ENCODE results near the gene NCKAP5.

NCKAP5 gene

DNA sequence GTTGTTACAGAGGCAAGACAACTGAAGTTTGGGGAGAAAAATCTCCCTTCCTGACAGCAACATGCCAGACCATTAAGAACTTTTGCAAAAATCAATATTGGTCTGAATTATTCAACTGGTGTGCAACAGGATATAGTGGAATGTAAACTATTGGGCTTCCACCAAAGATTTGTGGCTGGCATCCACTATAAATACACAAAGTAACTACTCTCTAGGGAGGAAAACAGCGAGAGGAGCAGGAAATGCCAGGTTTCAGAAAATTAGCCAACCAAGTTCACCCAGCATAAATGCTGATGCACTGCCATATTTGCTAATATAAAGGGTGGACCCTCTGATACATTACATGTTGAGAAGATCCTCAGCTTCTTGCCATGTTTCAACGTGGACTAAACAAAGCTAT is 630.6 kb downstream of the NCKAP5 start:
- DNase-seq (ENCODE audit: low spot score), result no peak

GRCh38 chr2:132936791-132937190 is 631.5 kb downstream of the NCKAP5 start:
- DNase-seq (ENCODE audit: low spot score), result no peak

DNA sequence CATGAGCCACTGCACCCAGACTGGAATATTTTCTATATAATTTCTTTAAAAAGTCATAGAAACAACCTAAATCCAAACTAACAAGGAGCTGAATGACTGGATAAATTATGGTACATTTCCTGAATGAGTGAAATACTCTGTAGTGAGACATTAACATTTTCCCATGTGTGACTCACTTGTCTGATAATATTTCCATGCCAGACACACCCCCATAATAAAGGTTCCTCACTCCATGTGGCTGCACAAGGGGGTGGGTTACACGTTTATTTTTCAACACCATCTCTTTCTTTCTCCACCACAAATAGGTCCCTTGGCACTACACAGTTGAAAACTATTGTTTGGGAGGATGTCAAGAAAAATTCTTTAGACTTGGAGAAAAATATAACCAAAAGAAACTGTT is 632.0 kb downstream of the NCKAP5 start:
- no peak for DNase-seq (ENCODE audit: low spot score)

DNA sequence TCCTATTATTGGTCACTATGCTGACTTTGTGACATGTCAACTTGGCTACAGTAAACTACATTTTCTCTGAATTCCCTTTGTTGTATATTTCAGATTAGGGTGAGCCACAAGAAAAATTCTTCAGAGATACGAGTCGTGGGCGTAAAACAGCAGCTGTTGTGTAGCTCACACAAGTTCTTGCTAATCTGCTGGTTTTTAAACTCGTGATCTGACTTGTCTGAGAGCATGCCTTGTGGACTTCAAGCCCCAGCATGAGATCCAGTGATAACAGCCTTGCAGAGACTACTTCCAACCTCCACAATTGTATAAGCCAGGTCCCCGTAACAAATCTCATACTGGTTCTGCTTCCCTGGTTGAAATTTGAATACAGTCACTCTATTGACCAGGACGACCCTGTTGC is 638.5 kb downstream of the NCKAP5 start:
- no peak for DNase-seq (ENCODE audit: low spot score)

GRCh38 chr2:132923787-132924186 is 644.5 kb downstream of the NCKAP5 start:
- no peak for DNase-seq (ENCODE audit: low spot score)

GRCh38 chr2:132915812-132916549 is 652.3 kb downstream of the NCKAP5 start:
- DNase-seq (ENCODE audit: low spot score), result no peak

GRCh38 chr2:132911726-132912724 is 656.2 kb downstream of the NCKAP5 start:
- no peak for DNase-seq (ENCODE audit: low spot score)

GRCh38 chr2:132910432-132910831 is 657.8 kb downstream of the NCKAP5 start:
- DNase-seq (ENCODE audit: low spot score), result no peak

DNA sequence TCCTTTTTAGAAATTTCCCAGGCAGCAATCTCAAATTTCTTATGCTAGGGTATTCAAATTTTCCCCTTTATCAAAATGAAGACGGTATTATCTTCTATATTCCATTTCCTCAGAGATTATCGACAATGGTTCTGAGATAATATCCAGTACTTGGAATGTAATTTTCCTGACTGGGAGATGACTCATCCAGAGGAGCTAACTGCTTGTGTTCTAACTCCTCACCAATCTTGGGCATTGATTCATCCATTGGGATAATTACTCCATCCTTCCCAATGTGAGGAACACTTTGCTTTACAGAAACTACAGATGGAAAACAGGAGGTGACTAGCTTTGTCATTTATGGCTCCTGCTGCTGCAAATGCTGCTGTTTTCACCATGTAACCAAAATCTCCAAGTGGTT is 658.8 kb downstream of the NCKAP5 start:
- DNase-seq (ENCODE audit: low spot score), result no peak

DNA sequence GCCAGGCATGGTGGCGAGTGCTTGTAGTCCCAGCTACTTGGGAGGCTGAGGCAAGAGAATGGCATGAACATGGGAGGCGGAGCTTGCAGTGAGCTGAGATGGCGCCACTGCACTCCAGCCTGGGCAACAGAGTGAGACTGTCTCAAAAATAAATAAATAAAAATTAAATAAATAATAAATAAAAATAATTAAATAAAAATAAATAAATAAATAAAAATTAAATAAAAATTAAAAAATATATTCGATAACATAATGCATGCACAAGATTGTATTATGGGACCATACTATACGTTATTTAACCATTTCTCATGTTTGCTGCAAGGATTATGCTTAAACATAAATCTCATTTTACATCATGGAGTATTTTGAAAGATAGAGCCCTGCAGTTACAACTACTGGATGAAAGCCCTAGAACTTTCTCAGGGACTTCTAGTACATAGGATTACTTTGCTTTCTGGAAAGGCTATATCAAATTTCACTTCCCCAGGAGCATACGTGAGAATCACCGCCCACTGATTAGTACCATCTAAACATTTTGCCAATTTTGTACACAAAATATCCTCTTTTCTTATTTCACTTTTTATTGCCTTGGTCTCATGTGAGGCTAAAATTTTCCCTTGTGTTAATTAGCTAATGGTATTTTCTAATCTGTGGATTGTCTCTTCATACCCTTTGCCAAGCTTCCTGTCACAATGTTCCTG is 664.0 kb downstream of the NCKAP5 start:
- no peak for DNase-seq (ENCODE audit: low spot score)

- no peak for DNase-seq (ENCODE audit: low spot score)
Measured at GRCh38 chr2:132902626-132903025, 665.6 kb downstream of the NCKAP5 start.

- no peak for DNase-seq (ENCODE audit: low spot score)
Measured at GRCh38 chr2:132901661-132902060, 666.6 kb downstream of the NCKAP5 start.

- no peak for DNase-seq (ENCODE audit: low spot score)
Measured at GRCh38 chr2:132897111-132897510, 671.2 kb downstream of the NCKAP5 start.

DNA sequence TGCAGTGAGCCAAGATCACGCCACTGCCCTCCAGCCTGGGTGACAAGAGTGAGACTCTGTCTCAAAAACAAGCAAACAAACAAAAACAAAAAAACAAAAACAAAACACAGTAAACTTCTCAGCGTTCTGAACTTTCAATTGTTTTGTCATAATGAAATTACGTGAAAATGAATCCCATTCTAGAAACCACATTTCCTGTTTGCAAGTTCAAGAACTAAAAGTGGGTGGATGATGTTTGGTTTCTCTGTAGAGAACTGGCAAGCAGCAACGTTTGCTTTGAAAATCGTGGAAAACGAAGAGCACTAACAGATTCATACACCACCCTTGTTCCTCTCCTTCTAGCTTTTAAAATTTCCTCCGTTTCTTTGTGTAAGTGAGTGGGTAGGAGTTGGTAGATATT is 672.2 kb downstream of the NCKAP5 start:
- no peak for DNase-seq (ENCODE audit: low spot score)

- no peak for DNase-seq (ENCODE audit: low spot score)
Measured at GRCh38 chr2:132891498-132891897, 676.8 kb downstream of the NCKAP5 start.

GRCh38 chr2:132886574-132886973 is 681.7 kb downstream of the NCKAP5 start:
- DNase-seq (ENCODE audit: low spot score), result no peak

GRCh38 chr2:132884705-132885104 is 683.6 kb downstream of the NCKAP5 start:
- DNase-seq (ENCODE audit: low spot score), result no peak

GRCh38 chr2:132884292-132884691 is 684.0 kb downstream of the NCKAP5 start:
- DNase-seq (ENCODE audit: low spot score), result no peak

DNA sequence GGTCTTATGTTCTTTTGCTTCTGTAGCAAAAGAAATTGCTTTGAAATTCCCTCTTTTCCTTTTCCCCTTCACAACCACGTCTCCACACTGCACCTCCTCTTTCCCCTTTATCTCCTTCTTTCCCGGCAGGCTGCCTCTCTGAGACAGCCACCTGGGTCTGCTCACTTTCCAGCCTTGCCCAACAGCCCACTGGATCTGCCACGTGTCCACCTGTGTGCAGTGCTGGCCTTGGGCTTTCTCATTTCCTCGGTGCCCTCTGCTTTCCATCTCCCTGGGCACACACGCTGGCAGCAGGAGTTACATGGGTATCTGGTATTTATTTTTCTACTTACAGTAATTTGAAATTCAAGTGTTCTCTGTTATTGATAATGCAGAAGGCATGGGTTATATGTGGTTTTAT is 684.8 kb downstream of the NCKAP5 start:
- no peak for DNase-seq (ENCODE audit: low spot score)

DNA sequence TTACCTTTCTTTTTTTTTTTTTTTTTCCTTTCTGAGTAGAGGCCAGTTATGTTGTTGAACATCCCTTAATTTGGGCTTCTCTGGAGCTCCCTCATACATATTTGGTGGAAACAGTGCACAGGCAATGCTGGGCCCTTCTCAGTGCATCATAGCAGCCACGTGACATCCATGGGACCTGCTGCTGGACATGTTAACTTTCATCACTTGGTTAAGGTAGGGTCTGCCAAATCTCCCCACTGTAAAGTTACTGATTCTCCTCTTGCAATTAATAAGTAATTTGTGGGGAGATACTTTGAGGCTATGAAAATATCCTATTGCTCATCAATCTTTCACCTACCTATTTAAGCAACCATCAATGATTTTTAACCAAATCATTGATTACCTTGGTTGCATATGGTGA is 686.7 kb downstream of the NCKAP5 start:
- no peak for DNase-seq (ENCODE audit: low spot score)

DNA sequence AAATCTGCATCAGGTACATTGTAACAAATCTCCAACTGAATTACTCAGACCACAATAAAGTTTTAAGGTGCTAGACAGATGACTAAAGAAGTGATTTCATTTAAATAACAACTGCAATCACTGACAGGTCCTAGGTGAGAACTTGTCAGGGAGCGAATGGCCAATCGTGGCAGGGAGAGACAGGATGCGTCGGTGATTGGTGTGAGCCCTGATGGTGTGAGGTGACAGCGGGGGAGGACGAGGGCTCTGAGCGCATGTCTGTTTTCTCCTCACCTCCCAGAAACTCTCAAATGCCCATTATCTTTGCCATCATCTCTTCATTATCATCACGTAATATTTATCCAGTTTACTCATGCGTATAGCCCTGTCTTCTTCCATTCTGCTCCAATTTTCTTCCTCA is 690.3 kb downstream of the NCKAP5 start:
- no peak for DNase-seq (ENCODE audit: low spot score)

DNA sequence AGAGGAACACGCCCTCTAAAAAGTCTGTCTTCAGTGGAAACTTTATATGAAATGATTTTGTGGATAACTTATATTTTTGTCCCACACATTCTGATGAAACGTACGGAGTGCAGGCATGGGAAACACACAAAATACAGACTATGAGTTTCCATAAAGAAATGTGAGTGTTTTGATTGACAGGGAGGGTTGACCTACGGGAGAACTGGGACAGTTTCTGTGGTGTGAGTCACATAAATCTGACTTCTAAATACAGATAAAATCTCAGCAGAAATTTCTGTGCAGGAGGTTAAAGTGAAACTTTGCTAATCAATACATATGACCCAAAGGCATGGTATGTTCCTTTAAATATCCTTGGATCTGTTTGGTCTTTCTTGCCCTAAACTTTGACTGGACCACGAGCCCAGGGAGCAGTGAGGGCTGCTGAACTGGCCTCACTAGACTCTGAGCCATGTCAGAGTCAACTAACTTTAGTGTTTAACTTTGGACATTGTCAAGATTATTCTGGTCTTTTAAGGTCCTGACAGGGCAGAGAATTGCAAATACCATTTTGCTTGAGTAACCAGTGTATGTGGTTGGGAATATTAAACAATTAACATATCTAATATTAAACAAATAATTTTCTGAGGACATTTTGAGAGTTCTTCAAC is 691.4 kb downstream of the NCKAP5 start:
- DNase-seq (ENCODE audit: low spot score), result no peak

Data from HuH-7.5 (cell line).